Pericardium fibroblast (primary cell): ENCODE data around the gene ADD2. TPM values are rescaled to one million over a fixed set of nuclear protein-coding genes. Genes with fewer than 3 reads are reported as not detected.

Experiments used
- total RNA-seq: library from RNA; depleted of rRNA; stranded (reverse); fragments of >200 nt; gene quantifications from 2 replicates; pipeline ENCODE4 v1.2.3, GENCODE V29; 2015

ADD2 gene, protein sequence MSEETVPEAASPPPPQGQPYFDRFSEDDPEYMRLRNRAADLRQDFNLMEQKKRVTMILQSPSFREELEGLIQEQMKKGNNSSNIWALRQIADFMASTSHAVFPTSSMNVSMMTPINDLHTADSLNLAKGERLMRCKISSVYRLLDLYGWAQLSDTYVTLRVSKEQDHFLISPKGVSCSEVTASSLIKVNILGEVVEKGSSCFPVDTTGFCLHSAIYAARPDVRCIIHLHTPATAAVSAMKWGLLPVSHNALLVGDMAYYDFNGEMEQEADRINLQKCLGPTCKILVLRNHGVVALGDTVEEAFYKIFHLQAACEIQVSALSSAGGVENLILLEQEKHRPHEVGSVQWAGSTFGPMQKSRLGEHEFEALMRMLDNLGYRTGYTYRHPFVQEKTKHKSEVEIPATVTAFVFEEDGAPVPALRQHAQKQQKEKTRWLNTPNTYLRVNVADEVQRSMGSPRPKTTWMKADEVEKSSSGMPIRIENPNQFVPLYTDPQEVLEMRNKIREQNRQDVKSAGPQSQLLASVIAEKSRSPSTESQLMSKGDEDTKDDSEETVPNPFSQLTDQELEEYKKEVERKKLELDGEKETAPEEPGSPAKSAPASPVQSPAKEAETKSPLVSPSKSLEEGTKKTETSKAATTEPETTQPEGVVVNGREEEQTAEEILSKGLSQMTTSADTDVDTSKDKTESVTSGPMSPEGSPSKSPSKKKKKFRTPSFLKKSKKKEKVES
- 0.12 and 1.2 TPM in 2 replicates for total RNA-seq

DNA sequence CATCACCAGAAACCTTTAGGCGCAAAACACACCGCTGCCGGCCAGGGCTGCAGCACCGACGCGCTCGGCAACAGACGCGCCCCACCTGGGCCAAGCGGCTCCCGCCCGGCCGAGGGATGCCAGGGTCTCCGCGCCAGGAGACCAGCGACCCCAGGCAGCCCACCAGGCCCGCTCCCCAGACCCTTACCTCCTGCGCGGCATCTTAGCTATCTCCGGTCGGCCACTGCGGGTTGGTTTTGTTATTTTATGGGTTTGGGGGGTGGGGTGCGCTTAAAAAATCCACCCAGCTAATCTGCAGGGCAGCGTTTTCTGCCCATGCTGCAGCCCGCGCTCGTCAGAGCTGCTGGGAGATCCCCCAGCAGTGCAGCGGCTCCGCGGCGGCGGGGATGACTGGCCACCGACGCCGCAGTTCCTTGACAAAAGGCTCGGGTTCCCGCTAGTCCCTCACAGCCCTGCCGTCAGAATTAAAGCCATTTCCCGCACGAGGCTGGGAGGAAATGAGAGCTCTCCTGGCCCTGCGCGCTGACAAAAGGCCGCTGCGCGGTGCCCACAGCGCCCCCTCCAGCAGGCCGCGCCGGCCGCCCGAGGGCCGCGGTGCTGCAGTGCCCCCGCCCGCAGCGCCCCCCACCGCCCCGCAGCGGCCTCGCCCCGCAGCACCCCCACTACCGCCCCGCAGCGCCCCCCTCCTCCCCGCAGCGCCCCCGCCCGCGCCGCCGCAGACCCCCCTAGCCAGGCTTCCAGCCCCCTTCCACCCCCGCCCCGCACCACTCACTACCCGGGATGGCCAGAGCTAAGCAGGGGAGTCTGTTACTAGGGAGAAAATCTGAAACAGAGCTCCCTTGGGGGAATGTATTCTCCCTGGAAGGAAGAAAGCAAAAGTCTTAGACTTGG is at the start of gene ADD2:
TSS of gene ADD2 (minus strand) at position 502 of the 891 bp plus-strand sequence. CDS start 61,792 bp downstream, outside the sequence.

DNA sequence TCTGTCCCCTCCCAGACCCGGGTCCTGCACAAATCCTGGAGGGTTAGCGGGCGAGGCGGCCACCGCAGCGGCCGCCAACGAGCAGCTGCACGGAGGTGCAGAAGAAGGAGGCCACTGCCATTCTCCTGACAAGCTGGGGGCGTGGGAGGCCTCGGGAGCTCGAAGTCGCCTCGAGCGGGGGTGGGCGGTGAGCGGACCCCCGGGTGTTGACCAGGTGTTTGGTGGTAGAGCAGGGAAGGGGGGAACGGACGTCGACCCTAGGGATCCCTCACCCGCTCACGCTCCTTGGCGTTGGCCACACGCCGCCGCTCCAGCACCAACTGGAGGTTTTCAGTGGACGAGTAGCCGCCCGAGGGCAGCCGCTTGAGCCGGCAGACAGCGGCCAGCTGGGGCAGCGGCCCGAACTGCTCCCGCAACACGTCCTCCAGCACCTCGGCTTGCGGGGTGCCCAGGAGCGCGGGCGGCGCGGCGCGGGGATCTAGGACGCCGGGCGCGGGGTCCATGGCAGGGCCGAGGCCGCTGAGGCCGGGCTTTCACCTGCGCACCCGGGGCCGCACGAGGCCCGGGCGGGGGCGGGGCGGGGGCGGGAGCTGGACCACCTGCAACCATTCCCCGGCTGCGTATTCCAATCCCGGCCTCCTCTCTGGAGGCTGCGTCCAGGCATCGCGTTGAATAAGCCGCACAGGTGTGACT is 22.3 kb upstream of the ADD2 start, which contains the start of gene FIGLA:
TSS of gene FIGLA (minus strand) at position 508 of the 693 bp plus-strand sequence. CDS start at position 503, 5 bp downstream.

Other genes starting within 250 kb of the ADD2 start
- gene TGFA, start 214.4 kb downstream of the ADD2 start, total RNA-seq, result not detected in 2 replicates
- gene FIGLA, start 22.4 kb upstream of the ADD2 start, total RNA-seq, result not detected in 2 replicates
- not detected in 2 replicates for gene CLEC4F, start 52.4 kb upstream of the ADD2 start, total RNA-seq
- gene CD207, start 67.6 kb upstream of the ADD2 start, total RNA-seq, result not detected in 2 replicates
- 1.4 and 1.5 TPM in 2 replicates for gene VAX2, start 132.4 kb upstream of the ADD2 start, total RNA-seq
- 0.51 and 0.93 TPM in 2 replicates for gene ATP6V1B1, start 167.7 kb upstream of the ADD2 start, total RNA-seq
- 0.12 and 0.77 TPM in 2 replicates for gene ANKRD53, start 210.4 kb upstream of the ADD2 start, total RNA-seq
- 28.8 and 38.5 TPM in 2 replicates for gene TEX261, start 226.7 kb upstream of the ADD2 start, total RNA-seq